ENCODE data around the gene MAP2. TPM values are rescaled to one million over a fixed set of nuclear protein-coding genes. Genes with fewer than 3 reads are reported as not detected.

Gene MAP2
- total and polyA plus RNA-seq, 2 experiments from 2014 or later: 2.9 to 4.4 TPM

DNA sequence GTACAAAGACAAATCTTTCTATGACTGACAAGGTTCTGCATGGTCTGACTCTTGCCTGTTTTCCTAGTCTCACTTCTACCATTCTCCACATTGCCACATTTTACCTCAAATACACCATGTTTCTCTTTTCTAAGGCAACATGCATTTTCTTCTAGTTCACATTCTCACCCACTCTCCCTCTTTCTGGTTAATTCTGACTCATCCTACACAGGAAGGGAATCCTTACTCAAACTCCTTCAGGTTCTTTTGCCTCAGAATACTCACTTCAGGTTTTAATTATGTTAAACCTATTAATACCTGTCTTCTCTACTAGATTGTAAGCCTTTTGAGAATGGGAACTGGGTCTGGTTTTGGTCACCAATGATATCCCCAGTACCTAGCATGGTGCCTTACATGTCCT lies 47.2 kb downstream of the MAP2 start:
- Histone ChIP-seq H3K4me2 (no peak overlapping the region), H3K4me3 (no peak overlapping the region), H3K27ac (ENCODE audit: low read depth) (no peak overlapping the region), H3K79me2 (replicated peaks; ENCODE audit: insufficient read depth) (no peaks in the 10 kb centered on the region), H3K27me3 (ENCODE audit: insufficient read depth) (no peaks in the 10 kb centered on the region), H3F3A (replicated peaks; ENCODE audit: low read depth) (no peaks in the 10 kb centered on the region), H3K36me3 (ENCODE audit: insufficient read depth) (no peaks in the 10 kb centered on the region), H4K20me1 (replicated peaks; ENCODE audit: insufficient read depth) (no peaks in the 10 kb centered on the region; the same call in 1 of the 2 replicates), H3K9me2 (ENCODE audit: insufficient read depth) (no peaks in the 10 kb centered on the region), H3K4me1 (ENCODE audit: insufficient read depth) (peaks cover 8% of the 10 kb centered on the region; the same call in 1 of the 2 replicates), H2AFZ (no peak overlapping the region)
- no peak overlapping the region for H3K4me3 Mint-ChIP-seq
- TF ChIP-seq, protein P1, sequence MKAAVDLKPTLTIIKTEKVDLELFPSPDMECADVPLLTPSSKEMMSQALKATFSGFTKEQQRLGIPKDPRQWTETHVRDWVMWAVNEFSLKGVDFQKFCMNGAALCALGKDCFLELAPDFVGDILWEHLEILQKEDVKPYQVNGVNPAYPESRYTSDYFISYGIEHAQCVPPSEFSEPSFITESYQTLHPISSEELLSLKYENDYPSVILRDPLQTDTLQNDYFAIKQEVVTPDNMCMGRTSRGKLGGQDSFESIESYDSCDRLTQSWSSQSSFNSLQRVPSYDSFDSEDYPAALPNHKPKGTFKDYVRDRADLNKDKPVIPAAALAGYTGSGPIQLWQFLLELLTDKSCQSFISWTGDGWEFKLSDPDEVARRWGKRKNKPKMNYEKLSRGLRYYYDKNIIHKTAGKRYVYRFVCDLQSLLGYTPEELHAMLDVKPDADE (IDR thresholded peaks at IDR 0.05): no peak
- TF ChIP-seq STAT1 (IDR thresholded peaks at IDR 0.05; ENCODE audit: unreplicated experiment) (no peak), JUNB (IDR thresholded peaks at IDR 0.05; ENCODE audit: unreplicated experiment) (no peak), EZH2phosphoT487 (IDR thresholded peaks at IDR 0.05; ENCODE audit: unreplicated experiment) (no peak), ZNF114 (CRISPR knock-in tag; IDR thresholded peaks at IDR 0.05) (no peak), NANOG (IDR thresholded peaks at IDR 0.05; ENCODE audit: borderline replicate concordance) (no peak)
- TF ChIP-seq, protein P2, sequence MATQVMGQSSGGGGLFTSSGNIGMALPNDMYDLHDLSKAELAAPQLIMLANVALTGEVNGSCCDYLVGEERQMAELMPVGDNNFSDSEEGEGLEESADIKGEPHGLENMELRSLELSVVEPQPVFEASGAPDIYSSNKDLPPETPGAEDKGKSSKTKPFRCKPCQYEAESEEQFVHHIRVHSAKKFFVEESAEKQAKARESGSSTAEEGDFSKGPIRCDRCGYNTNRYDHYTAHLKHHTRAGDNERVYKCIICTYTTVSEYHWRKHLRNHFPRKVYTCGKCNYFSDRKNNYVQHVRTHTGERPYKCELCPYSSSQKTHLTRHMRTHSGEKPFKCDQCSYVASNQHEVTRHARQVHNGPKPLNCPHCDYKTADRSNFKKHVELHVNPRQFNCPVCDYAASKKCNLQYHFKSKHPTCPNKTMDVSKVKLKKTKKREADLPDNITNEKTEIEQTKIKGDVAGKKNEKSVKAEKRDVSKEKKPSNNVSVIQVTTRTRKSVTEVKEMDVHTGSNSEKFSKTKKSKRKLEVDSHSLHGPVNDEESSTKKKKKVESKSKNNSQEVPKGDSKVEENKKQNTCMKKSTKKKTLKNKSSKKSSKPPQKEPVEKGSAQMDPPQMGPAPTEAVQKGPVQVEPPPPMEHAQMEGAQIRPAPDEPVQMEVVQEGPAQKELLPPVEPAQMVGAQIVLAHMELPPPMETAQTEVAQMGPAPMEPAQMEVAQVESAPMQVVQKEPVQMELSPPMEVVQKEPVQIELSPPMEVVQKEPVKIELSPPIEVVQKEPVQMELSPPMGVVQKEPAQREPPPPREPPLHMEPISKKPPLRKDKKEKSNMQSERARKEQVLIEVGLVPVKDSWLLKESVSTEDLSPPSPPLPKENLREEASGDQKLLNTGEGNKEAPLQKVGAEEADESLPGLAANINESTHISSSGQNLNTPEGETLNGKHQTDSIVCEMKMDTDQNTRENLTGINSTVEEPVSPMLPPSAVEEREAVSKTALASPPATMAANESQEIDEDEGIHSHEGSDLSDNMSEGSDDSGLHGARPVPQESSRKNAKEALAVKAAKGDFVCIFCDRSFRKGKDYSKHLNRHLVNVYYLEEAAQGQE (IDR thresholded peaks at IDR 0.05; ENCODE audit: unreplicated experiment): no peak
- TF ChIP-seq, protein P3, sequence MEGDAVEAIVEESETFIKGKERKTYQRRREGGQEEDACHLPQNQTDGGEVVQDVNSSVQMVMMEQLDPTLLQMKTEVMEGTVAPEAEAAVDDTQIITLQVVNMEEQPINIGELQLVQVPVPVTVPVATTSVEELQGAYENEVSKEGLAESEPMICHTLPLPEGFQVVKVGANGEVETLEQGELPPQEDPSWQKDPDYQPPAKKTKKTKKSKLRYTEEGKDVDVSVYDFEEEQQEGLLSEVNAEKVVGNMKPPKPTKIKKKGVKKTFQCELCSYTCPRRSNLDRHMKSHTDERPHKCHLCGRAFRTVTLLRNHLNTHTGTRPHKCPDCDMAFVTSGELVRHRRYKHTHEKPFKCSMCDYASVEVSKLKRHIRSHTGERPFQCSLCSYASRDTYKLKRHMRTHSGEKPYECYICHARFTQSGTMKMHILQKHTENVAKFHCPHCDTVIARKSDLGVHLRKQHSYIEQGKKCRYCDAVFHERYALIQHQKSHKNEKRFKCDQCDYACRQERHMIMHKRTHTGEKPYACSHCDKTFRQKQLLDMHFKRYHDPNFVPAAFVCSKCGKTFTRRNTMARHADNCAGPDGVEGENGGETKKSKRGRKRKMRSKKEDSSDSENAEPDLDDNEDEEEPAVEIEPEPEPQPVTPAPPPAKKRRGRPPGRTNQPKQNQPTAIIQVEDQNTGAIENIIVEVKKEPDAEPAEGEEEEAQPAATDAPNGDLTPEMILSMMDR (conservative IDR thresholded peaks at IDR 0.05; ENCODE audit: low read depth in 2 of 2): no peak
- H3K9me3 Mint-ChIP-seq: no peaks in the 10 kb centered on the region
- no peaks in the 10 kb centered on the region for H3K36me3 Mint-ChIP-seq (ENCODE audit: low read depth)
- peaks cover 14% of the 10 kb centered on the region; the same call in 2 of the 3 replicates for H3K4me1 Mint-ChIP-seq
- H3K27me3 Mint-ChIP-seq (ENCODE audit: insufficient read depth, low read depth, poor library complexity): no peaks in the 10 kb centered on the region
- no peak overlapping the region for H3K27ac Mint-ChIP-seq
- DNase-seq (ENCODE audit: low spot score) (no peak), ATAC-seq (no peak)

All from GM23338 (cell line).